Activated T-helper 1 cell treated with Interleukin-2 at 50 U/mL for 16 hours (primary cell): Measurements from ENCODE around the gene GTPBP10.

Source experiments
- DNase-seq: peaks from one replicate; pipeline ENCODE4 v3.0.0-alpha.2; 2020; ENCODE audit warnings: low read depth

Gene GTPBP10

DNA sequence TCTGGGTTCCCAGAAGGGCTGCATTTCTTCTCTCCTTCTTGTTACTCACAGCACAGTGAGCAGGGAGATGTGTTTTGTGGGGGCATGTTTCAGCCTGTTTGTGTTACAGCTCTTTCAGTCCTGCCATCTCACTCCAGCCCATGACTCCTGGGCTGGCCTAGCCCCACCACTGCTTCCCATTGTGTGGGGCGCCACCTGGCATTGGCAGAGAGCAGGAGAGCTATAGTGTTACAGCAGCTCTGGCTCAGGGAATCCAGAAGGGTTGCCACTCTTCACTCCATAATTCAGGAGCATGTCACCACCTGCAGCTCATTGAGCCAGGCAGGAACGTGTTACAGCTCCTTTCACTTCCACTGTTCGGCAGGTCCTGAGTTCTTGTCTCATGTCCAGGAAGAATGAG lies 86.7 kb downstream of the GTPBP10 start:
- DNase-seq = no peak
